Renal pelvis (tissue), 4 donors: ENCODE results near the gene EXOC8. TPM values are rescaled to one million over a fixed set of nuclear protein-coding genes. Genes with fewer than 3 reads are reported as not detected.
"Not testable (repeated sequence)": the region's sequence is repeated elsewhere in the genome, so short reads cannot be mapped to it uniquely, and the experiment has no call there.

Source experiments
- DNase-seq: peaks from one replicate; pipeline ENCODE4 v3.0.0-alpha.2; 2013
- polyA plus RNA-seq, 3 donors: library from polyadenylated mRNA; unstranded; fragments of 120-200 nt; gene quantifications; one replicate each; pipeline ENCODE4 v1.2.1, GENCODE V29; 2013; ENCODE audit not compliant: insufficient read length in 3 of 3

Gene EXOC8
- polyA plus RNA-seq, 3 donors = 10.6 to 12.1 (median 11.8) TPM

- DNase-seq = peak; percentile 63
Measured at GRCh38 chr1:231357831-231358354, 20.2 kb upstream of the EXOC8 start.

GRCh38 chr1:231357187-231357772 is 19.6 kb upstream of the EXOC8 start:
- no peak for DNase-seq

- DNase-seq = no peak
Measured at GRCh38 chr1:231355171-231355570, 17.5 kb upstream of the EXOC8 start.

- no peak for DNase-seq
Measured at GRCh38 chr1:231354330-231355020, 16.8 kb upstream of the EXOC8 start.

GRCh38 chr1:231353086-231353485 is 15.4 kb upstream of the EXOC8 start:
- no peak for DNase-seq

- DNase-seq = no peak
Measured at GRCh38 chr1:231351816-231352215, 14.2 kb upstream of the EXOC8 start.

- DNase-seq = not testable (repeated sequence)
Measured at GRCh38 chr1:231348856-231349255, 11.2 kb upstream of the EXOC8 start.

GRCh38 chr1:231348442-231348841 is 10.8 kb upstream of the EXOC8 start:
- DNase-seq = no peak

- no peak for DNase-seq
Measured at GRCh38 chr1:231347961-231348360, 10.3 kb upstream of the EXOC8 start.

GRCh38 chr1:231340328-231341013 is 2.8 kb upstream of the EXOC8 start:
- no peak for DNase-seq

GRCh38 chr1:231338270-231339128 is 847 bp upstream of the EXOC8 start, which contains the start of gene SPRTN:
Gene SPRTN, plus strand, starts transcription at chr1:231338293. Its CDS starts 91 bp downstream, at chr1:231338384.
- DNase-seq = peak; percentile 42

GRCh38 chr1:231337043-231337471 is 595 bp downstream of the EXOC8 start:
- DNase-seq = peak; percentile 16

GRCh38 chr1:231335663-231336602 is 1.7 kb downstream of the EXOC8 start:
- no peak for DNase-seq

GRCh38 chr1:231334952-231335351 is 2.7 kb downstream of the EXOC8 start:
- DNase-seq = no peak

GRCh38 chr1:231334079-231334666 is 3.5 kb downstream of the EXOC8 start:
- DNase-seq = no peak

- DNase-seq = no peak
Measured at GRCh38 chr1:231332761-231333160, 4.9 kb downstream of the EXOC8 start.

- no peak for DNase-seq
Measured at GRCh38 chr1:231329483-231329882, 8.2 kb downstream of the EXOC8 start.

- DNase-seq = no peak
Measured at GRCh38 chr1:231327617-231328016, 10.0 kb downstream of the EXOC8 start.

GRCh38 chr1:231326248-231326647 is 11.4 kb downstream of the EXOC8 start:
- DNase-seq = no peak

GRCh38 chr1:231324660-231325059 is 13.0 kb downstream of the EXOC8 start:
- no peak for DNase-seq
